GM21423 (cell line): Measurements from ENCODE around the gene SEC14L2.
"Not testable (repeated sequence)": the region's sequence is repeated elsewhere in the genome, so short reads cannot be mapped to it uniquely, and the experiment has no call there.

ENCODE experiments used
- ATAC-seq: cut with Tn5 transposase; IDR thresholded peaks from one replicate; pipeline ENCODE4 v1.9.1; 2021; ENCODE audit warnings: mild to moderate bottlenecking, moderate library complexity; ENCODE audit not compliant: unreplicated experiment

Gene SEC14L2

DNA sequence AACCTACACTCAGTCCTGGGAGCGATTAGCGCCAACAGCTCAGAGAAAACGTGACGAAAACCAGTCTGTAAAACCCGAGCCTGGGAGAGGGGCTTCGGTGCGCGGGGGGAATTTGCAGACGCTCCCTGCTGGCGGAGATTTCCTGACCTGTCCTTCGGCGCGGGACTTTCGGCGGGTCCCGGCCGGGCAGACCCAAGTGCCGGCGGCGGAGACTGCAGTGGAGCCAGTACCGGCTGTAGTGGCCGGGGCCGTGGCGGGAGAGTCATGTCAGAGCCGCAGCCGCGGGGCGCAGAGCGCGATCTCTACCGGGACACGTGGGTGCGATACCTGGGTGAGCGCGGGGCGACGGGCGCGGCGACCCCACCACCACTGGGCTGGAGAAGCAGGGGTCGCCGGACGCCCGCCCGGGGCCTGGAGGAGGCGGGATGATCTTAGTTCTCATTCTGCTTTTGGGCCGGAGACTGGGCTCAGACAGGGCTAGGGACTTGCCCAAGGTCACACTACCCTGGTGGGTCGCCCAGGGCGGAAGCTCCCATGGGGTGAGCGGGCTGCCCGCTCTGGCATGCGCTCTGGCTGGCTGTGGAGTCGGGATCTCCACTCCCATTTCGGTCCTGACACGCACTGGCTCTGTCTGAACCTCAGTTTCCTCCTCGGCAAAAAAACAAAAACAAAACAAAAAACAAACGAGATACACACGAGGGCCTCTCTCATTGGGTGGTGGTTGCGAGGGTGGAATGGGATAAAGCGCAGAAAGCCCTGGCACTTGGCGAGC is 29.0 kb downstream of the SEC14L2 start, which contains the start of gene MTFP1:
MTFP1 (plus strand) TSS at position 153 of the 772 bp plus-strand sequence; CDS start at position 265, 112 bp downstream.
- ATAC-seq = no peak

GRCh38 chr22:30426388-30427353 is 29.9 kb downstream of the SEC14L2 start:
- no peak for ATAC-seq

DNA sequence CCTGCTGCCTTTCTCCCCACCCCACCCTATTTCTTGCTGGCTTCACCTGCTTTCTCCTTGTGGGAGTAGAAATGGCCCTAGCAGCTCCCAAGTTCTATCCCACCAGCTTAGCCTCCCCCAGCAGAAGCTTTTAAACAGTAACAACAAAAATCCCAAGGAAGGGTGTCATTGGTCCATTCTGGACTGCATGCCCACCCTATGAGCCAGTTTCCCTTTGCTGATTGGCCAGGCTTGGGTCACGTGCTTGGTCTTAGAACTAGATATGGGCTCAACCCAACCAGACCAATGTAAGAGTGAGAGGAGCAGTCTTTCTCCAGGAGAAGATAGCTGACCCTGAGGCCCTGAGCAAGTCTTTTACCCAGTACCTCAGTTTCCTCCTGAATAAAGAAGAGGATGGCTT is 31.1 kb downstream of the SEC14L2 start:
- ATAC-seq = no peak

DNA sequence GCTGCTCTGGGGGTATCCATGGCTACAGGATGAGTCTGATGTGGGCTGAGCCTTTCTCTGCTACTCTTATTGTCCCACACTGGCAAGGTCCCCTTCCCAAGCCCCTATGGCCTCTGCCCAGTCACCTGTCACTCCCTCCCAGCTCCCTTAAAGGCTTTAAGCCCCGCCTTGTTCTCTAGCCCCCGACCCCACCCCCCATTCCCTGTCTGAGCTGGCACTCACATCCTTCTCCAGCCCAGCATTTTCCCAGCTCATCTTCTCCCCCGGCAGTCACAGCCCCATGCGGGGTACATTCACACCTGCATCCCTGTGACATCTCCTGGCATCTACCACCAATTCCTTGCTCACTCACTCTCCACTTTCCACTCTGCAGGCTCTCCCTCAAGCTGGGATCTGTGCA is 33.1 kb downstream of the SEC14L2 start:
- ATAC-seq = no peak

DNA sequence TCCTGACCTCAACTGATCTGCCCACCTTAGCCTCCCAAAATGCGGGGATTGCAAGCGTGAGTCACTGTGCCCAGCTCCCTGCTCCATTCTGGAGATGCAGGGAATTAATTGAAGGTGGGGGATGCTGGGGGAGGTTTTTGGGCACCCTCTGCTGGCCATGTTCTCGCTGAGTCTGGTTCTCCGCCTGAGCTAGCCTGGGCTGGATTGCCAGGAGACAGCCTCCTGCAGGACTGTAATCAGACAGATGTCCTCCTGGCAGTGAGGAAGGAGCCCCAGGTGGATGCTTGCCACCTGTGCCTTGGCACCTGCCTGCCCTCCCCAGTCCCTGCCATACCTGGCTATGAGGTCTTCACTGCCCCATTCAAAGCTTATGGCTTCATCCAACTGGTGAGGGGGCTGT is 34.1 kb downstream of the SEC14L2 start:
- no peak for ATAC-seq

DNA sequence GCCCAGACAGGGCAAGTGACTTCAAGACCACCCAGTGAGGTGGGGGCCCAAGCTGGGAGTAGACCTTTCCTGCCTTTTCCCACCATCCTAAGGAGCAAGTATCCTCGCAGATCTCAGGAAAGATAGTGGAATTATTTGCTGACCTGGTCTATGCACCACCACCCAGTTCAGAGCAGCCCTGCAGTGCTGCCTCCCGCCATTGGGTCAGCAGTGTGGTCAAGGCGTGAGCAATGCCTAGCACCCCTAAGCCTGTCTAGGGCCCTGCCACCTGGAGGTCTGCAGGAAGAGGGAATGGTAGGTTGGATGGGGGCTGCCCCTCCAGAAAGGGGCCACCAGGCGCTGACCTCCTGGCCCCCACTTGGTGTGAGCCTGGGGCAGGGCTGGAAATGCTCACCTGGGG is 35.3 kb downstream of the SEC14L2 start:
- ATAC-seq = no peak

GRCh38 chr22:30432520-30432919 is 35.7 kb downstream of the SEC14L2 start:
- ATAC-seq = no peak

- ATAC-seq = no peak
Observed at GRCh38 chr22:30433227-30433626, 36.4 kb downstream of the SEC14L2 start.

GRCh38 chr22:30433773-30434172 is 37.0 kb downstream of the SEC14L2 start:
- no peak for ATAC-seq

- no peak for ATAC-seq
Observed at GRCh38 chr22:30434843-30435242, 38.0 kb downstream of the SEC14L2 start.

DNA sequence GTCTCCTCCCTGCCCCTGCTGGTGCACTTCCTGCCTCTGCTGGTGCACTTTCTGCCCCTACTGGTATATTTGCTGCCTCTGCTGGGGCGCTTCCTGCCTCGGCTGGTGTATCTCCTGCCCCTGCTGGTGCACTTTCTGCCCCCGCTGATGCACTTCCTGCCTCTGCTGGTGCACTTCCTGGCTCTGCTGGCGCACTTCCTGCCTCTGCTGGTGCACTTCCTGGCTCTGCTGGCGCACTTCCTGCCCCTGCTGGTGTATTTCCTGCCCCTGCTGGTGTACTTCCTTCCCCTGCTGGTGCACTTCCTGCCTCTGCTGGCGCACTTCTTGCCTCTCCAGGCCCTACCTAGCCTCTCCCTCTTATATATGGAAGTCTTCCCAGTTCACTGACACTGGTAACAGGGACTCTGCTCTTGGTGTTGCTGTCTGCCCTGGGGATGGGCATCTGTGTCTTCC is 38.9 kb downstream of the SEC14L2 start:
- no peak for ATAC-seq

DNA sequence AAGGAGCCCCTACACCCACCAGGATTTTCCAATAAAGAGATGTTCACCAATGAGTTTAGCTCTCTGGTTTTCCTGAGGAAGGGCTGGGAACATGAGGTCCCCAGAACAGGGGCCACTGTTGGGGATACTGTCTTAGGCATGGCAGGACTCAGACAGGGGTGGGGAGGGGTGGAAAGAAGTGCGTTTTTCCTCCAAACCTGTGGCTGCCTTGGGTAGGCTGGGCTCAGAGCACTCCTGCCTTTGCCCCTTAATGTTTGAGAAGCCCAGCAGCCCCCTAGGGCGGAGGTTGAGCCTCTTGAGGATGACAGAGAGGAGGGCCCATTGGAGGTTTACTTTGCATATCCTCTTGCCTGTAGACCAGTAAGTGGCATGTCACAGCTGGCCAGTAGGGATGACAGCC is 39.4 kb downstream of the SEC14L2 start:
- ATAC-seq = no peak

DNA sequence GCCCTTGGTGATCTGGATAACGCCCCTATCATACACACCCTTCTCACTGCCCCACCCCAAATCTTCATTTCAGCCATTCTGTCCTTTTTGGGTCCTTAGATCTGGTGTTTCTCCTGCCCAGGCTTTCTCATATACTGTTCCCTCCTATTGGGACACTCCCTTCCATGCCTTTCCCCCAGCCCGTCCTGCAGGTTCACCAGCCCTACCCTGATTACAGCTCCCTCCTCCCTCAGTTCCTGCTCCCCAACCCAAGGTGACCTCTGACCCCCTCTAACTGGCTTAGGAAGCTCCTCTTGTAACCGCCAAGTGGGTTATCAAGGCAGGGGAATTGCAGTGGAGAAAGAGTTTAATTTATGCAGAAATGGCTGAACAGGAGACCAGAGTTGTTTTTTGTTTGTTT is 41.7 kb downstream of the SEC14L2 start:
- ATAC-seq = no peak

GRCh38 chr22:30439226-30439625 is 42.4 kb downstream of the SEC14L2 start:
- ATAC-seq = no peak

DNA sequence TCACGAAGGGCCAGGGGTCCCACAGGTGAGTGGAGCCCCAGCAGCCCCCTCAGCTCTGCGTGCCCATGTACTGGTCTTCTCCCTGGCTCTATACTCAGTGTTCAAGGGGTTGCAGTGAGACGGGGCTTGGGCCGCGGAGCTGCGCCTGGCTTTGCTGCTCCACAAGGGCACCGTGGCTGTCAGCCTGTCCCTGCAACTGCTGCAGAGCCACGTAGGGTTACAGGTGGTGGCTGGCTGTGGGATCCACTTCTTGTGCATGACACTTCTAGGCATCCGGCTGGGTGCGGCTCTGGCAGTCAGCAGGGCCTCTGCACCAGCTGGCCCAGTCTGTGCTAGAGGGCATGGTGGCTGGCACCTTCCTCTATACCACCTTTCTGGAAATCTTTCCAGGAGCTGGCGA is 43.0 kb downstream of the SEC14L2 start:
- no peak for ATAC-seq

GRCh38 chr22:30441088-30441487 is 44.3 kb downstream of the SEC14L2 start:
- no peak for ATAC-seq

GRCh38 chr22:30444632-30445437 is 48.0 kb downstream of the SEC14L2 start:
- ATAC-seq = no peak

DNA sequence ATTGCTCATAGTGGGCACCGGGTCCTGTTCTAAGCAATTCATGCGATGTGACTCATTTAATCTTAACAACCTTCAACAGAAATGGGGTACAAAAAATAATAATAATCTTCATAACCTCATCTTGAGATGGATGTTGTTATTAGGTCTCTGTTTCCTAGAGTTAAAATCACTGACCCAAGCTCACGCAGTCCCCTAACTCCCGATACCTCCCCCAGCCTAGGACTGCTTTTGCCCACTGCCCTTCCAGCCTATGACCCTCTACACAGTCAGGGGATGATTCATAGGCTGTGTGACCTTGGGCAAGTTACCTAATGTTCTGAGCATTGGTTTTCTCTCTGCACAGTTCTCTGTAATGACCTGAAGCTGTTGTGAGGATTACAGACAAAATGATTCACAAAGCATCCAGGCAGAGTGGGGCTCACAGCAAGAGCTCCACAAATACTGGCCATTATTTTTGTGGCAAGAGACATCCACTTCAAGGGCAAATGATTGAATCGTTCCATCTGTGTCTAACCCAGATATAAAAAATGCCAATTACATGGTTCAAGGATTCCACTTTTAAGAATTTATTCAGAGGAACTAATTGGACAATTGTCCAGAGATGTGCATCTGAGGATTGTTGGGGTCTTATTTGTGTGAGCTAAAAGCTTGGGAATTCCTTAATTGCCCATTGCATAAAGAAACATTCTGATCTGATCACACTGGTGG is 48.8 kb downstream of the SEC14L2 start:
- no peak for ATAC-seq

GRCh38 chr22:30447656-30448055 is 50.8 kb downstream of the SEC14L2 start:
- no peak for ATAC-seq

DNA sequence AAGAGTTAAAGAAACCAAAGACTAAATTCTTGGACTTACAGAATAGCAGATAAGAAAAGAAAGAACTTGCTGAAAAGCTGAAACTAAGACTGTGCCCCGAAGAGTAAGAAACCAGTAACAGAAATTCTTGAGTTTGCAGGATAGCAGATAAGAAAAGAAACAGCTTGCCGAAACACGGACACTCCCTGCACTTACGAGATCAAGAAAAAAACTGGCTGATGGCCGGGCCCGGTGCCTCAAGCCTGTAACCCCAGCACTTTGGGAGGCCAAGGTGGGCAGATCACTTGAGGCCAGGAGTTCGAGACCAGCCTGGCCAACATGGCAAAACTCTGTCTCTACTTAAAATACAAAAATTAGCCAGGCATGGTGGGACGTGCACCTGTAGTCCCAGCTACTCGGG is 54.7 kb downstream of the SEC14L2 start:
- ATAC-seq = not testable (repeated sequence)
